NB4 (cell line): ENCODE data around the gene CHST11.

ENCODE experiments used
- DNase-seq: peaks from one replicate; pipeline ENCODE4 v3.0.0; 2010; ENCODE audit warnings: low read depth
- H3K4me3 ChIP-seq: one replicate; pipeline ENCODE4 v1.5.1; 2011; ENCODE audit warnings: mild to moderate bottlenecking, low read depth, low read length, moderate library complexity
- MYC ChIP-seq: IDR thresholded peaks from 2 replicates; pipeline ENCODE4 v1.6.1; 2011; ENCODE audit warnings: low read depth, low read length
- POLR2A ChIP-seq: IDR thresholded peaks from 2 replicates; pipeline ENCODE4 v1.6.1; 2011; ENCODE audit warnings: mild to moderate bottlenecking; ENCODE audit not compliant: insufficient read length; ENCODE audit errors: extremely low read depth
- TF ChIP-seq, protein P1 (sequence below): IDR thresholded peaks from one replicate; pipeline ENCODE4 v1.5.1; 2012; ENCODE audit warnings: low read depth, low read length
- TF ChIP-seq, protein P2 (sequence below): IDR thresholded peaks from 2 replicates; pipeline ENCODE4 v1.6.1; 2011; ENCODE audit warnings: low read depth, low read length

CHST11 gene

DNA sequence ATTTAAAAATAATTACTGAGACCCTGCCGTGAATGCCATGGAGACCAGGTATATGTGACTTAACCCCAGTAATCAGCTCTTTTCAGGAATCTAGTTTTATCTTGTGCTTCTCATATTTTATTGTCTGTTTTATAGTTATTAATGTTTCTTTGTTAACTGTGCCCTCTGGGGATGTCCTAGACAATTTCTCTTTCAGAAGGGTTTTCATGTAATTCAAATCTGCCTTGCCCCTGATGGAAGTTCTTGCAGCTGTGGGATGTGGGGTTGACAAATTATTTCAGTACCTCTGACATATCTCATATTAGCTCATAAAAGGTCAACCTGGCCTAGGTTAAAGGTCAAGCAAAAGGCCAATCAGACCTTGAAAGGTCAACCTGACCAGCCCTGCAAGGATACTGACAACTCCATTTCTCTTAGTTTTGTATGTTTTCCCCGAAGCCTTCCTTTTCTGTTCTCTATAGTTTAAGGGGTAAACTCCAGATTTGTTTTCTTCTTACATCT is 319.0 kb downstream of the CHST11 start:
- no peak for DNase-seq
- H3K4me3 ChIP-seq, result no peak overlapping the region
- no peak for TF ChIP-seq POLR2A
- TF ChIP-seq, protein P1, sequence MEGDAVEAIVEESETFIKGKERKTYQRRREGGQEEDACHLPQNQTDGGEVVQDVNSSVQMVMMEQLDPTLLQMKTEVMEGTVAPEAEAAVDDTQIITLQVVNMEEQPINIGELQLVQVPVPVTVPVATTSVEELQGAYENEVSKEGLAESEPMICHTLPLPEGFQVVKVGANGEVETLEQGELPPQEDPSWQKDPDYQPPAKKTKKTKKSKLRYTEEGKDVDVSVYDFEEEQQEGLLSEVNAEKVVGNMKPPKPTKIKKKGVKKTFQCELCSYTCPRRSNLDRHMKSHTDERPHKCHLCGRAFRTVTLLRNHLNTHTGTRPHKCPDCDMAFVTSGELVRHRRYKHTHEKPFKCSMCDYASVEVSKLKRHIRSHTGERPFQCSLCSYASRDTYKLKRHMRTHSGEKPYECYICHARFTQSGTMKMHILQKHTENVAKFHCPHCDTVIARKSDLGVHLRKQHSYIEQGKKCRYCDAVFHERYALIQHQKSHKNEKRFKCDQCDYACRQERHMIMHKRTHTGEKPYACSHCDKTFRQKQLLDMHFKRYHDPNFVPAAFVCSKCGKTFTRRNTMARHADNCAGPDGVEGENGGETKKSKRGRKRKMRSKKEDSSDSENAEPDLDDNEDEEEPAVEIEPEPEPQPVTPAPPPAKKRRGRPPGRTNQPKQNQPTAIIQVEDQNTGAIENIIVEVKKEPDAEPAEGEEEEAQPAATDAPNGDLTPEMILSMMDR, result no peak
- no peak for TF ChIP-seq MYC
- TF ChIP-seq, protein P2, sequence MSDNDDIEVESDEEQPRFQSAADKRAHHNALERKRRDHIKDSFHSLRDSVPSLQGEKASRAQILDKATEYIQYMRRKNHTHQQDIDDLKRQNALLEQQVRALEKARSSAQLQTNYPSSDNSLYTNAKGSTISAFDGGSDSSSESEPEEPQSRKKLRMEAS, result no peak

DNA sequence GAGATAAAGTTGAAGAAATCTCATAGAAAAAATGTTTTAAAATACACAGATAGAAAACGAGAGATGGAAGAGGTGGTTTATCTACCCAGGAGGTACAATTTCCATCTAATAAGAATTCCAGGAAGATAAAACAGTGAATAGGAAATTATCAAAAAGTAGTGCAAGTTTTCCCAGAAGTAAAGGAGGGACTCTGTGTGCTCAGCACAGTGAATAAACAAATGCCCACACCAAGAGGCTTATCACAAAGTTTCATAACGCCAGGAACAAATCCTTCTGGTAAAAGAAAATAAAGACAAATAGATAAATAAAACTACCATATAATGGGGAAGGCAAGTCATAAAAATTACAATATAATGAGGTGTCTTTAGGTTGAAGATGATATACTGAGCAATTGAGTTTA is 322.4 kb downstream of the CHST11 start:
- TF ChIP-seq POLR2A (no peak), MYC (no peak)
- TF ChIP-seq, protein P1, result no peak
- TF ChIP-seq, protein P2, result no peak
- H3K4me3 ChIP-seq, result no peak overlapping the region
- DNase-seq, result no peak

DNA sequence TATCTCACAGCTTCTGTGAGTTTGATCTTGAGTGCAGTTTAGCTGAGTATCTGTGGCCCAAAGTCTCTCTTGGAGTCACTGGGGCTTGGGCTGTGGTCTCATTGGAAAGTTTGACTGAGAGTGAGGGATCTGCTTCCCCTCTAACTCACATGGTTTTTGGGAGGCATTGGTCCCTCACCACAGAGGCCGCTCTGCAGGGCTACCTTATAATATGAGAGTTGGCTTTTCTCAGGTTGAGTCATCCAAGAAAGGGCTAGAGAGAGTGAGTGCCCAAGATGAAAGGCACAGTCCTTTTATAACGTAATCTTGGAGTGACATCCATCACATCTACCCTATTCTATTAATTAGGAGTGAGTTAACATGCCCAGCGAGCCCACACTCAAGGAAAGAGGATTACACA is 325.5 kb downstream of the CHST11 start:
- TF ChIP-seq, protein P2, result no peak
- TF ChIP-seq MYC, result no peak
- TF ChIP-seq, protein P1, result no peak
- no peak for TF ChIP-seq POLR2A
- no peak overlapping the region for H3K4me3 ChIP-seq
- no peak for DNase-seq

DNA sequence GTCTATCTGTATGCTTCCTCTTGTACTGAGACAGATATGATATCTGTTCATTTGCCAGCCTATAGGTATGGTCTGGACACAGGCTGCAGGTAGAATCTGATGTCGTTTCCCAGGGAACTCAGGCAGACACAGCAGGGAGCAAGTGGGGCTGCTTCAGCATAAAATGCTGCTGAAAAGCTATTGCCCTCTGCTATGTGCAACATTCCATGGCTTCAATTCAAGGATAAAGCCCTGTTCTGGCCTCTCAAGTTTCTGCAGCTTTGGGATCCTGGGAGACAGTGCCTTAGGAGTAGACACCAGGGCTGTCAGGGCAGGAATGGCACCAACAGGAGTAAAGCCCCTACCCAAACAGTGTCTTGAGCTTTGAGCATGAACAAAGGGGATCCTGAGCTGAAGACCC is 327.8 kb downstream of the CHST11 start:
- TF ChIP-seq, protein P1, result no peak
- TF ChIP-seq, protein P2, result no peak
- TF ChIP-seq POLR2A (no peak), MYC (no peak)
- H3K4me3 ChIP-seq, result no peak overlapping the region
- no peak for DNase-seq

DNA sequence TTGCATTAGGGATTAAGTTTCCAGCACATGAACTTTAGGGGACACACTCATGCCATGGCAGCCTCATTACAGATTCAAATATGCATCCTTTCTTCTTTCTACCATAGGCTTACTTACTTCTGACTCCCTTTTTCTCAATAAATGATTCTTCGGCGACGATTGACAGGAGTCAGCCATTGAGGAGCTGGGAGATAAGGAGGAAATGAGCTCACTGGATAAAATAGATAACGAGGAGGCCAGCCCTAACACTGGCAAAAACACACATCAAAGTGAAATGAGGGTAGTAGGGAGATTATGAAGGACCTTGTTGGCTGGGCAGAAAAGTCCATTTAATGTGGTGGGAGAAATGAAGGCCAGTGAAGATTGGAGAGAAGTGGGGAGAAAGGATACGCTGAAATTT is 329.1 kb downstream of the CHST11 start:
- DNase-seq, result no peak
- H3K4me3 ChIP-seq, result no peak overlapping the region
- TF ChIP-seq, protein P2, result no peak
- TF ChIP-seq, protein P1, result no peak
- TF ChIP-seq POLR2A (no peak), MYC (no peak)

DNA sequence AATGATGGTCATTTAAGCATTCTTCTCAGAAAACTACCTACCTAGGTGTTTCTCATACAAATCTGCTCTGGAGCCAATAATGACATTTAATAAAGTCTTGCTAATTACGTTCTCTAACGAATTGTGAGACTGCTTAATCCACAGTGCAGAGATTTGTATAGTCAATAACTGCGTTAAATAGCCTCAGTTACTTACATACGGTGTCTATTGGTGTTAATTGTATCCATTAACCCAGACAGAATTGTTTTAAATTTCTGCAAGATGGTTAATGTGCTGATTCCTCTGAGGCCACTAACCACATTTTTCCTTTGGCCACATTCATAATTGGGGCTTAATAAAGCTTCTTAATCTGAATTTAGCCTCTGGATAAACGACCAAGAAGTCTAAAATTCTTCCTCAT is 329.6 kb downstream of the CHST11 start:
- TF ChIP-seq MYC, result no peak
- TF ChIP-seq POLR2A, result no peak
- TF ChIP-seq, protein P2, result no peak
- TF ChIP-seq, protein P1, result no peak
- no peak for DNase-seq
- no peak overlapping the region for H3K4me3 ChIP-seq
